MM.1S (cell line): ENCODE results near the gene COPS2.
"Not testable (repeated sequence)": the region's sequence is repeated elsewhere in the genome, so short reads cannot be mapped to it uniquely, and the experiment has no call there.

Source experiments
- DNase-seq: peaks from one replicate; pipeline ENCODE4 v3.0.0-alpha.2; 2015
- H2AFZ ChIP-seq: fragments of 300-600 bp; sonication (generic); 2 replicates; pipeline ENCODE4 v1.6.0; 2016; ENCODE audit warnings: antibody characterized with exemption, low read length
- H3F3A ChIP-seq: fragments of 300-600 bp; sonication (generic); 2 replicates; pipeline ENCODE4 v1.6.1; 2016; ENCODE audit warnings: mild to moderate bottlenecking, antibody characterized with exemption, low read length, moderate library complexity, mixed read lengths; ENCODE audit not compliant: insufficient read depth
- H3K27ac ChIP-seq: fragments of 300-600 bp; sonication (generic); 2 replicates; pipeline ENCODE4 v1.5.1; 2016; ENCODE audit warnings: mild to moderate bottlenecking, low read length
- H3K27me3 ChIP-seq: fragments of 300-600 bp; sonication (generic); replicated peaks from 2 replicates; pipeline ENCODE4 v1.6.0; 2016; ENCODE audit warnings: low read length; ENCODE audit not compliant: insufficient read depth
- H3K36me3 ChIP-seq: fragments of 300-600 bp; sonication (generic); replicated peaks from 2 replicates; pipeline ENCODE4 v1.6.1; 2016; ENCODE audit warnings: mild to moderate bottlenecking, low read length, mixed read lengths; ENCODE audit not compliant: insufficient read depth
- H3K4me1 ChIP-seq: fragments of 300-600 bp; sonication (generic); 2 replicates; pipeline ENCODE4 v1.6.1; 2016; ENCODE audit warnings: low read length, mixed read lengths
- H3K4me2 ChIP-seq: fragments of 300-600 bp; sonication (generic); 2 replicates; pipeline ENCODE4 v1.6.0; 2016; ENCODE audit warnings: low read depth, low read length
- H3K4me3 ChIP-seq: fragments of 300-600 bp; sonication (generic); 2 replicates; pipeline ENCODE4 v1.5.1; 2016; ENCODE audit warnings: low read length, mixed read lengths
- H3K79me2 ChIP-seq: fragments of 300-600 bp; sonication (generic); 2 replicates; pipeline ENCODE4 v1.6.1; 2016; ENCODE audit warnings: mixed run types, low read length, mixed read lengths
- H3K9ac ChIP-seq: fragments of 300-600 bp; sonication (generic); 2 replicates; pipeline ENCODE4 v1.6.1; 2016; ENCODE audit warnings: low read length, mixed read lengths
- H3K9me2 ChIP-seq: fragments of 300-600 bp; sonication (generic); replicated peaks from 2 replicates; pipeline ENCODE4 v1.6.1; 2016; ENCODE audit warnings: mild to moderate bottlenecking, low read length, mixed read lengths; ENCODE audit not compliant: insufficient read depth
- H3K9me3 ChIP-seq: fragments of 300-600 bp; sonication (generic); replicated peaks from 2 replicates; pipeline ENCODE4 v1.6.1; 2016; ENCODE audit warnings: mild to moderate bottlenecking, low read length, mixed read lengths; ENCODE audit not compliant: insufficient read depth
- H4K20me1 ChIP-seq: fragments of 300-600 bp; sonication (generic); 2 replicates; pipeline ENCODE4 v1.6.1; 2016; ENCODE audit warnings: mild to moderate bottlenecking, low read length, moderate library complexity, mixed read lengths; ENCODE audit not compliant: insufficient read depth
- CTCF ChIP-seq: fragments of 300-600 bp; sonication (generic); IDR thresholded peaks from 2 replicates; pipeline ENCODE4 v1.5.1; 2016; ENCODE audit warnings: antibody characterized with exemption, low read length, mixed read lengths
- EZH2 ChIP-seq: fragments of 300-600 bp; sonication (generic); optimal IDR thresholded peaks from 2 replicates; pipeline ENCODE3; 2017; ENCODE audit warnings: low read depth, mild to moderate bottlenecking, antibody characterized with exemption, low read length, mixed read lengths
- EZH2phosphoT487 ChIP-seq: fragments of 300-600 bp; sonication (generic); IDR thresholded peaks from 2 replicates; pipeline ENCODE4 v1.6.1; 2018; ENCODE audit warnings: antibody characterized with exemption, low read length

Gene COPS2

GRCh38 chr15:49178497-49178896 lies 23.1 kb upstream of the COPS2 start:
- DNase-seq = no peak
- no peaks in the 10 kb centered on the region for H3K9me3 ChIP-seq
- H3K27me3 ChIP-seq = no peaks in the 10 kb centered on the region
- H4K20me1 ChIP-seq = no peaks in the 10 kb centered on the region
- H2AFZ ChIP-seq = no peak overlapping the region
- H3K4me3 ChIP-seq = no peak overlapping the region
- no peaks in the 10 kb centered on the region for H3K4me1 ChIP-seq
- TF ChIP-seq CTCF (no peak), EZH2phosphoT487 (no peak), EZH2 (no peak)
- H3K79me2 ChIP-seq = peaks cover 29% of the 10 kb centered on the region
- H3K4me2 ChIP-seq = no peak overlapping the region
- no peaks in the 10 kb centered on the region for H3K36me3 ChIP-seq
- no peak overlapping the region for H3K27ac ChIP-seq
- no peaks in the 10 kb centered on the region for H3K9me2 ChIP-seq
- H3F3A ChIP-seq = no peaks in the 10 kb centered on the region
- no peak overlapping the region for H3K9ac ChIP-seq

GRCh38 chr15:49175582-49176397 lies 20.4 kb upstream of the COPS2 start:
- not testable (repeated sequence) for DNase-seq, H3K9ac ChIP-seq, H3K27me3 ChIP-seq, H3F3A ChIP-seq, H3K9me2 ChIP-seq, H3K36me3 ChIP-seq, H3K4me3 ChIP-seq, H4K20me1 ChIP-seq, H2AFZ ChIP-seq, H3K4me2 ChIP-seq, H3K27ac ChIP-seq, H3K9me3 ChIP-seq, H3K4me1 ChIP-seq
- H3K79me2 ChIP-seq = peaks cover 51% of the 10 kb centered on the region

GRCh38 chr15:49174902-49175301 lies 19.5 kb upstream of the COPS2 start:
- Histone ChIP-seq H3K4me1 (no peaks in the 10 kb centered on the region; the same call in 1 of the 2 replicates), H4K20me1 (no peaks in the 10 kb centered on the region), H3K9ac (no peak overlapping the region), H3K36me3 (no peaks in the 10 kb centered on the region), H3K4me3 (no peak overlapping the region), H3K4me2 (no peak overlapping the region), H3K9me2 (no peaks in the 10 kb centered on the region), H3K79me2 (peaks cover 57% of the 10 kb centered on the region), H3K27ac (no peak overlapping the region), H3F3A (peaks cover 9% of the 10 kb centered on the region; the same call in 1 of the 2 replicates), H2AFZ (no peak overlapping the region), H3K27me3 (no peaks in the 10 kb centered on the region), H3K9me3 (no peaks in the 10 kb centered on the region)
- DNase-seq = no peak
- no peak for TF ChIP-seq CTCF
- no peak for TF ChIP-seq EZH2phosphoT487
- no peak for TF ChIP-seq EZH2

- H3K4me1 ChIP-seq = peaks cover 6% of the 10 kb centered on the region
- H3K27me3 ChIP-seq = no peaks in the 10 kb centered on the region
- TF ChIP-seq EZH2phosphoT487 = no peak
- no peak for TF ChIP-seq EZH2
- no peak for TF ChIP-seq CTCF
- no peak overlapping the region; the same call in 1 of the 2 replicates for H3K4me2 ChIP-seq
- no peaks in the 10 kb centered on the region for H3K9me2 ChIP-seq
- no peak overlapping the region for H3K4me3 ChIP-seq
- no peaks in the 10 kb centered on the region for H3K9me3 ChIP-seq
- peaks cover 51% of the 10 kb centered on the region for H3K79me2 ChIP-seq
- no peaks in the 10 kb centered on the region for H4K20me1 ChIP-seq
- no peak overlapping the region for H3K9ac ChIP-seq
- no peak overlapping the region for H2AFZ ChIP-seq
- H3K36me3 ChIP-seq = no peaks in the 10 kb centered on the region
- no peak for DNase-seq
- H3F3A ChIP-seq = peaks cover 22% of the 10 kb centered on the region
- H3K27ac ChIP-seq = no peak overlapping the region
Observed at GRCh38 chr15:49171790-49172189, 16.4 kb upstream of the COPS2 start.
